Type B pancreatic cell (in vitro differentiated cells): ENCODE results near the gene KRTAP10-2. TPM values are rescaled to one million over a fixed set of nuclear protein-coding genes. Genes with fewer than 3 reads are reported as not detected.
A peak's percentile ranks its signal among the peaks of the same experiment; 100 is the strongest.

Source experiments
- DNase-seq: peaks from one replicate; pipeline ENCODE4 v3.0.0; 2021; ENCODE audit warnings: mixed read lengths; ENCODE audit not compliant: unreplicated experiment; ENCODE audit errors: extremely low spot score
- H3K27ac Mint-ChIP-seq: 2 replicates; pipeline ENCODE4 v1.8.0; 2021; ENCODE audit warnings: mild to moderate bottlenecking, mixed read lengths
- H3K27me3 Mint-ChIP-seq: 2 replicates; pipeline ENCODE4 v1.8.0; 2021; ENCODE audit warnings: mixed read lengths
- H3K36me3 Mint-ChIP-seq: 2 replicates; pipeline ENCODE4 v1.8.0; 2021; ENCODE audit warnings: mixed read lengths
- H3K4me1 Mint-ChIP-seq: one replicate; pipeline ENCODE4 v1.8.0; 2021; ENCODE audit warnings: mixed read lengths; ENCODE audit not compliant: unreplicated experiment
- H3K4me3 Mint-ChIP-seq: 2 replicates; pipeline ENCODE4 v1.8.0; 2021; ENCODE audit warnings: mild to moderate bottlenecking, mixed read lengths
- H3K9me3 Mint-ChIP-seq: 2 replicates; pipeline ENCODE4 v1.8.0; 2021; ENCODE audit warnings: mixed read lengths
- CTCF ChIP-seq: fragments of 200-600 bp; sonication (generic); conservative IDR thresholded peaks from 2 replicates; pipeline ENCODE4 v1.5.0; 2021; ENCODE audit warnings: antibody characterized with exemption, mild to moderate bottlenecking
- total RNA-seq: library from RNA; stranded (reverse); gene quantifications from 2 replicates; pipeline ENCODE4 v1.2.1, GENCODE V29; 2021; ENCODE audit warnings: low replicate concordance

Gene KRTAP10-2
- total RNA-seq, 1 donor from 2014 or later, result not detected

- no peaks in the 10 kb centered on the region for H3K36me3 Mint-ChIP-seq
- TF ChIP-seq CTCF, result no peak
- DNase-seq, result no peak
- H3K4me1 Mint-ChIP-seq, result no peaks in the 10 kb centered on the region
- H3K9me3 Mint-ChIP-seq, result no peaks in the 10 kb centered on the region
- no peak overlapping the region for H3K4me3 Mint-ChIP-seq
- no peaks in the 10 kb centered on the region for H3K27me3 Mint-ChIP-seq
- H3K27ac Mint-ChIP-seq, result no peak overlapping the region
Measured at GRCh38 chr21:44526096-44526997, 25.0 kb downstream of the KRTAP10-2 start.

GRCh38 chr21:44525391-44526095, 25.8 kb downstream of the KRTAP10-2 start:
- Mint-ChIP-seq H3K27ac (no peak overlapping the region), H3K4me1 (no peaks in the 10 kb centered on the region), H3K4me3 (no peak overlapping the region), H3K9me3 (no peaks in the 10 kb centered on the region), H3K27me3 (no peaks in the 10 kb centered on the region), H3K36me3 (no peaks in the 10 kb centered on the region)
- DNase-seq, result peak; percentile 44
- no peak for TF ChIP-seq CTCF

GRCh38 chr21:44524414-44525371, 26.6 kb downstream of the KRTAP10-2 start:
- Mint-ChIP-seq H3K4me3 (no peak overlapping the region), H3K4me1 (no peaks in the 10 kb centered on the region), H3K27me3 (no peaks in the 10 kb centered on the region), H3K27ac (no peak overlapping the region), H3K36me3 (no peaks in the 10 kb centered on the region), H3K9me3 (no peaks in the 10 kb centered on the region)
- peak; percentile 15 for DNase-seq
- no peak for TF ChIP-seq CTCF

- no peaks in the 10 kb centered on the region for H3K9me3 Mint-ChIP-seq
- H3K4me3 Mint-ChIP-seq, result no peak overlapping the region
- TF ChIP-seq CTCF, result no peak
- no peak for DNase-seq
- no peak overlapping the region for H3K27ac Mint-ChIP-seq
- H3K36me3 Mint-ChIP-seq, result no peaks in the 10 kb centered on the region
- H3K27me3 Mint-ChIP-seq, result no peaks in the 10 kb centered on the region
- no peaks in the 10 kb centered on the region for H3K4me1 Mint-ChIP-seq
Measured at GRCh38 chr21:44523567-44524413, 27.5 kb downstream of the KRTAP10-2 start.
